Transverse colon (tissue), 4 donors: ENCODE results near the gene PSKH1. TPM values are rescaled to one million over a fixed set of nuclear protein-coding genes. Genes with fewer than 3 reads are reported as not detected.

ENCODE experiments used
- DNase-seq: peaks from one replicate; pipeline ENCODE4 v3.0.0-alpha.2; 2019
- H3K27ac ChIP-seq, 4 donors: fragments of 200-600 bp; sonication (generic); 2 replicates each; pipeline ENCODE4 v1.5.1; 2016 to 2018; ENCODE audit warnings: inconsistent platforms in 4 of 4
- H3K27me3 ChIP-seq: fragments of 200-600 bp; sonication (generic); 2 replicates; pipeline ENCODE4 v1.5.1; 2017; ENCODE audit warnings: inconsistent platforms
- H3K36me3 ChIP-seq, 4 donors: fragments of 200-600 bp; sonication (generic); 2 replicates each; pipeline ENCODE4 v1.5.1; 2017 to 2019; ENCODE audit warnings: inconsistent platforms in 4 of 4
- H3K4me1 ChIP-seq, 4 donors: fragments of 200-600 bp; sonication (generic); 2 replicates each; pipeline ENCODE4 v1.5.1; 2017 to 2020; ENCODE audit warnings: inconsistent platforms in 4 of 4
- H3K4me3 ChIP-seq, 4 donors: fragments of 200-600 bp; sonication (generic); 1 replicate in 1 of 4; 2 replicates in 3 of 4; pipeline versions ENCODE4 v1.5.1 to v1.6.1; 2017 to 2019; ENCODE audit warnings: inconsistent platforms in 4 of 4
- H3K9me3 ChIP-seq, 2 donors: fragments of 200-600 bp; sonication (generic); 2 replicates each; pipeline ENCODE4 v1.5.1; 2017 to 2019; ENCODE audit warnings: inconsistent platforms in 2 of 2
- CTCF ChIP-seq, 5 experiments: fragments of 200-600 bp in 3 of 5; fragments of 450-650 bp in 2 of 5; sonication (generic) in 3 of 5; IDR thresholded peaks; 1 replicate in 2 of 5; 2 replicates in 3 of 5; pipeline ENCODE4 v1.5.1; 2016 to 2017; ENCODE audit warnings: antibody characterized with exemption in 5 of 5, inconsistent platforms in 3 of 5, mild to moderate bottlenecking in 2 of 5, moderate library complexity in 1 of 5
- EP300 ChIP-seq: sonication (generic); formaldehyde crosslinking; IDR thresholded peaks from one replicate; pipeline ENCODE4 v1.6.1; 2017; ENCODE audit warnings: antibody characterized with exemption, low read depth
- POLR2A ChIP-seq: fragments of 450-650 bp; IDR thresholded peaks from one replicate; pipeline ENCODE4 v1.6.1; 2016; ENCODE audit warnings: antibody characterized with exemption, mild to moderate bottlenecking, moderate library complexity
- POLR2AphosphoS5 ChIP-seq, 3 donors: sonication (generic); formaldehyde crosslinking; IDR thresholded peaks; one replicate each; pipeline ENCODE4 v1.6.1; 2016; ENCODE audit warnings: antibody characterized with exemption in 3 of 3
- WGBS, 2 donors: methylation state at CpG; one replicate each; pipeline ENCODE4 v1.1.5; 2018; ENCODE audit warnings: low coverage in 1 of 2; 5-methylcytosine and 5-hydroxymethylcytosine counted together
- in situ Hi-C, 4 donors: fragments of 200-750 bp; cut with MboI; loops; one replicate each; pipeline versions ENCODE4 v1.15.0 to v1.15.1; 2017; ENCODE audit warnings: low sequenced_read_pairs in 3 of 4, low pct_ligation_motif_present in 1 of 4, low pct_unique_long_range_greater_than_20kb in 1 of 4
- intact Hi-C: fragments of 100-400 bp; cut with DNase I; formaldehyde crosslinking; loops from one replicate; pipeline ENCODE4 v1.15.1; 2023; ENCODE audit warnings: low total_unique reads
- total RNA-seq, 4 donors: library from RNA; depleted of rRNA; stranded (reverse); fragments of >200 nt; gene quantifications; one replicate each; pipeline ENCODE4 v1.1.0, GENCODE V29; 2016

The PSKH1 gene
- total RNA-seq, 4 donors from 2014 or later = 24.1 to 132 (median 56.2) TPM

DNA sequence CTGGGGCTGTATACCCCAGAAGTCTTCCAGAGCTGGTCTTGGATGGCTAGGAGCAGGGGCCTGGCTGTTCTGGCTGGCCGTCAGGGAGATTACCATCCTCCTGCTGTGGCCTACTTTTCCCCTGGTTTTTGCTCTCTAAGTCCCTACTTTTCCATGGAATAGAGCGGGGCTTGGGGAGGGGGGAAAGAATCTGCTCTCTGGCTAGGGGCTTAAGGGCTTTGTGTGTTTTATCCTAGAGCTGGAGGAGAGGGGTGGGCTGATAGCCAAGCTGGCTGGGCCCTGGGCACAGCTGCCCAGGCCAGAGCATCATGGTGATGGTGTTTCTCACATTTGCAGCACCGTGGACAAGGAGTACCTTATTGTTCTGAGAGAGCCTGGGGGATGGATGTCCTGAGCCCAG, 4.7 kb upstream of the PSKH1 start:
- peaks cover 0 to 21% (median 10%) of the 10 kb centered on the region in 4 donors for H3K4me1 ChIP-seq
- WGBS, 2 donors = 60 to 88% methylated on average over 1 to 3 of the region's 3 CpGs
- H3K27ac ChIP-seq = no peak overlapping the region
- no peaks in the 10 kb centered on the region for H3K9me3 ChIP-seq
- H3K27me3 ChIP-seq = no peaks in the 10 kb centered on the region
- in situ Hi-C loops = no loop called here
- H3K36me3 ChIP-seq = peaks cover 0 to 2% (median 0%) of the 10 kb centered on the region in 4 donors
- TF ChIP-seq EP300 = no peak
- no peak for TF ChIP-seq POLR2A
- TF ChIP-seq CTCF (IDR thresholded peaks at IDR 0.05) = no peak
- H3K4me3 ChIP-seq = no peak overlapping the region
- intact Hi-C loops = no loop called here
- no peak for DNase-seq

GRCh38 chr16:67892375-67892774, 679 bp upstream of the PSKH1 start:
- DNase-seq = no peak
- TF ChIP-seq POLR2AphosphoS5 (IDR thresholded peaks at IDR 0.05) (no peak), POLR2A (no peak), EP300 (no peak), CTCF (IDR thresholded peaks at IDR 0.05) (no peak)
- in situ Hi-C loops = no loop called here
- intact Hi-C loops = no loop called here
- Histone ChIP-seq H3K27me3 (no peaks in the 10 kb centered on the region), H3K4me1 (peaks cover 8 to 43% (median 32%) of the 10 kb centered on the region in 4 donors), H3K36me3 (no peaks in the 10 kb centered on the region), H3K9me3 (no peaks in the 10 kb centered on the region), H3K27ac (peak overlapping the region; percentile 94 to 99 (median 98)), H3K4me3 (peak overlapping the region in 3 of 4 donors; percentile 82 to 98 (median 96))
- 35 to 47% methylated on average over 5 of the region's 5 CpGs for WGBS, 2 donors

- 13 to 24% methylated on average over 7 to 14 of the region's 14 CpGs for WGBS, 2 donors
- Histone ChIP-seq H3K4me1 (peaks cover 8 to 51% (median 39%) of the 10 kb centered on the region in 4 donors), H3K27me3 (no peaks in the 10 kb centered on the region), H3K27ac (peak overlapping the region; percentile 94 to 99 (median 98)), H3K4me3 (peak overlapping the region; percentile 68 to 98 (median 89)), H3K36me3 (no peaks in the 10 kb centered on the region), H3K9me3 (no peaks in the 10 kb centered on the region)
- intact Hi-C loops (no loop called here), in situ Hi-C loops (no loop called here)
- TF ChIP-seq POLR2A (peak; percentile 62), POLR2AphosphoS5 (IDR thresholded peaks at IDR 0.05) (peak; percentile 49 to 62 (median 52)), CTCF (IDR thresholded peaks at IDR 0.05) (no peak), EP300 (no peak)
- DNase-seq = peak; percentile 54
These were observed 817 bp downstream of the PSKH1 start for GRCh38 chr16:67893743-67894399.

DNA sequence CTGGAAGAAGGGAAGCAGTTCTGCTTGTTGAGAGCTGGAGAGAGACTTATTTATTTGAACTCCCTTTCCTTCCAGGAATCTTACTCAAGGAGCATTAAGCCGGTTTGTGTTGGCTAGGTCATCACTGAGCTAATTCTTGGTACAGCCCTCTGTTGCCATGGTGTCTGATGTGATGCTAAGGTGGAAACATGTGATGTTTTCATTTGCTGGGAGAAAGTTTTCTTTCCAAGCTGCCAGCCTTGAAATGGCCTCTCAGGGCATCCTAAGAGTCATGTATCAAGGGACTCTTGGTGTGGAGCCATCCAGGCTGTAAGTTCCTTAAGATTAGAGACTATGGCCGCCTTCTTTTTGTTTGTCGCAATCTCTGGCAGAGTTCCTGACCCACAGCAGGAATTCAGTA, 4.2 kb downstream of the PSKH1 start:
- H3K27ac ChIP-seq = peak overlapping the region in 1 of 4 donors; percentile 8
- in situ Hi-C loops (no loop called here), intact Hi-C loops (no loop called here)
- H3K36me3 ChIP-seq = no peaks in the 10 kb centered on the region
- no peak overlapping the region for H3K4me3 ChIP-seq
- H3K27me3 ChIP-seq = no peaks in the 10 kb centered on the region
- no peak for DNase-seq
- no peak for TF ChIP-seq EP300
- no peak for TF ChIP-seq CTCF (IDR thresholded peaks at IDR 0.05)
- TF ChIP-seq POLR2AphosphoS5 (IDR thresholded peaks at IDR 0.05) = no peak
- no peak for TF ChIP-seq POLR2A
- H3K9me3 ChIP-seq = no peaks in the 10 kb centered on the region
- WGBS, 2 donors = 73 to 86% methylated on average over 3 of the region's 3 CpGs
- H3K4me1 ChIP-seq = peaks cover 8 to 60% (median 37%) of the 10 kb centered on the region in 4 donors
